Stimulated activated CD8-positive, alpha-beta memory T cell treated with anti-CD3 and anti-CD28 coated beads, Interleukin-2, amount 100 ng/mL, for 48 hours (primary cell): ENCODE data around the gene RIT1.
A peak's percentile ranks its signal among the peaks of the same experiment; 100 is the strongest.

ENCODE experiments used
- DNase-seq, 2 donors: peaks; one replicate each; pipeline ENCODE4 v3.0.0-alpha.2; 2020; ENCODE audit warnings: low read depth in 2 of 2

The RIT1 gene

DNA sequence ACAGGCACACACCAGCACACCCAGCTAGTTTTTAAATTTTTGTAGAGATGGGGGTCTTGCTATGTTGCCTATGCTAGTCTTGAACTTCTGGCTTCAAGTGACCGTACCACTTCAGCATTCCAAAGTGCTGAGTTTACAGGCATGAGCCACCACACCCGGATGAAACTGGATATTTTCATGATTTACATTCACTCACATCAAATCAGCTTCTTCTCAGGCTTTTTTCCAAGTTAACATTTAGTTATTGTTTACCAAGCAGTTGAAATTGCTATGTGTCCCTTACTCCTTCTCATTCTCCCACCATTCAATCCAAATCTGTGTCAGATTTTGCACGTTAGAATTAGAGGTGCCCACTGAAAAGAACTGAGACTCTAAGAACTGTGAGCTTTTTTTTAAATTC is 18.4 kb downstream of the RIT1 start:
- DNase-seq, result no peak

DNA sequence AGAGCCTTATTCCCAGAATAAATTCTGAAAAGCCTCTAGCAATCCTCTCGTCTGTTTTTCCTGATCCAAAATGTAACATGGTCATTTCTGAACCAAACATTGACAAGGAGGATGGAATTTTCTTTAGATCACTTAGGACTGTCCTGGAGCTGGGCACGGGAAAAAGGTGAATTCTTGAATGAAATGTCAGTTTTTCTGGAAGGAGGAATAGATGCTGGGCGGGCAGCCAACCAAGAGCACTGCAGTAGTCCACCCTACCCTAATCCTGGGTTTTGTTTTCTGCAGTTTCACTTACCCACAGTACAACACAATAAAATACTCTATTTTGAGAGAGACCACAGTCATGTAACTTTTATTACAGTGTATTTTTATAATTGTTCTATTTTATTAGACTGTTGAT is 20.9 kb downstream of the RIT1 start:
- DNase-seq, result no peak

DNA sequence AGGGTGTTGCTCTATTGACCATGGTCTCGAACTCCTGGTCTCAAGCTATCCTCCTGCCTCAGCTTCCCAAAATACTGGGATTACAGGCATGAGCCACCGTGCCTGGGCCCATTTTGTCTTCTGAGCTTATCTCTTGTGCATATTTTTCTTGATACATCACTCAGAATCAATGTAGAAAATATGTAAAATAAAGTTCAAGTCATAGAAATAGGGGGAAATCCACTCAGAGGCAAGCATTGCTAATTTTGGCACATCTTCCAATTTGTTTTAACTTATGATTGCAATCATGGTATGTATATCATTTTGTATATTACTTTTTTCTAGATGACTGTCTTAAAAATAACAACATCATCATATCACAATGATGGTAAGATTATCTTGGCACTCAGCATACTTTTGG is 21.6 kb downstream of the RIT1 start:
- no peak for DNase-seq

DNA sequence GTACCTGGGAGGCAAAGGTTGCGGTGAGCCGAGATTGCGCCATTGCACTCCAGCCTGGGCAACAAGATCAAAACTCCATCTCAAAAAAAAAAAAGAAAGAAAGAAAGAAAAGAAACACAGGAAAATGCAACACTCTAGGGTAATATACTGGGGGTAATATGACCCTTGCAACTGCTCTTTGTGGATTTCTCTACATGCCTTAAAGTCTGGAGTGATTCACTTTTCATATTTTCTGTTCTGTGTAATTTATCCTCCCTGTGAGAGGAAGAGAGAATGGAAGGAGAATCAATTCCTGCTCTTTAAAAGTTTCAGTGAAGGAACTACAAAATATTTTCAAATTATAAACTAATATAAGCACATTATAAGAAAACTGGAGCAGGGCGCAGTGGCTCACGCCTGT is 22.7 kb downstream of the RIT1 start:
- no peak for DNase-seq

DNA sequence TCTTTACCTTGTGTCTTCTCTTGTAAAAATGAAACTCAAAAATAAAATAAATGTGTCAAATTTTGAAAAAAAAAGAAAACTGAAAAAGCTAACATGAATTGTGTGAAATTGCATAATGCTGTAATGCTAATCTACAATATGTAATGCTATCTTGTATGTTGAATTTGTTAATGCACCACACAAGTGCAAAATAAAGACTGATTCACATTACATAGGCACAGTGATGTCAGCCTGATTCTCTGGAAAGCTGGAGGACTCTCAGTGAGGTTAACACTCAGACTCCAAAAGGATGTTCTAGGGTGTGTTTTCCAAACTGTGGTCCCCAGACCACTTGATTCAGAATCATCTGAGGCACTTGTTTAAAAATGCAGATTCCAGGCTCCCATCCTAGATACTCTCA is 26.2 kb downstream of the RIT1 start:
- no peak for DNase-seq

DNA sequence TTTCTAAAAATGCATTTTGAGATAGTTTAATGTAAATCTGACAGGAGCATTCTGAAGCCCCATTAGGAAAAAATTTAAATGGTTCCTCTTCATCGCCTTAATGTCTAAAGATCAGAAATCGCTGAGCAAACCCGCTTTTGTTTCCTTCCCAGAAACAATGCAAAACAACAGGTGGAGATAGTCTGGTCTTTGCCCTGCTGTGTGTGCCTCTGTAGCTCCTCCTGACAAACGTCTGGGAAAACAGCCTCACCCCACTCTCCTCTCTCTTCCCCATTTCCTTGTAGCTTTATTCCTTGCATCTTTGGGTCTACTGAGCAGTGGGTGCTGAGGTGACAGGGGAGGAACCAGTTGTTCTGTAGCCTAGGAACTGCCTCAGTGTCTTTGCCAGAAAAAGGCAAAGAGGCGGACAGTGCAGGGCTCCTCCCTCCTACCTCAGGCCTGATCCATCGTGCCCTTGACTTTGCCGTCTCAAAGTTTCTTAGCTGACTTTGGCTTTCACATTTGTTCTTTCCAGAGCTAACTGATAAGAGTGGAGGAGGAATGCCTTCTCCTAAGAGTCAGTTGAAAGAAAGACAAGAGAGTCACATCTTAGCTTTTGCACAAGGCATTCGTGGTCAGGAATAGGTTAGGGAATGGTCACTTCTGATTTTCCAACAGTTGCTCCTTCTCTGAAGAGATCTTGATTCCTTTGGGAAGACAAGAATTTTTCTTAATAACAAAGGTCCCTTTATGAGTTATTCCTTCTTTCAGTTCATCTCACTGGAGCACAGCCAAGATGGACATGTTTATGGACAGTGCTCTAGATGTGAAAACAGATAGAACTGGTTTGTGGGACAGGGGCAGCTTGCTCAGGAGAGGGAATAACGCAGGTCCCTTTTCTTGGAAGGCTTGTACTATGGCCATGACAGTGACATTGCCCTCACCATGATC is 26.9 kb downstream of the RIT1 start:
- no peak for DNase-seq

DNA sequence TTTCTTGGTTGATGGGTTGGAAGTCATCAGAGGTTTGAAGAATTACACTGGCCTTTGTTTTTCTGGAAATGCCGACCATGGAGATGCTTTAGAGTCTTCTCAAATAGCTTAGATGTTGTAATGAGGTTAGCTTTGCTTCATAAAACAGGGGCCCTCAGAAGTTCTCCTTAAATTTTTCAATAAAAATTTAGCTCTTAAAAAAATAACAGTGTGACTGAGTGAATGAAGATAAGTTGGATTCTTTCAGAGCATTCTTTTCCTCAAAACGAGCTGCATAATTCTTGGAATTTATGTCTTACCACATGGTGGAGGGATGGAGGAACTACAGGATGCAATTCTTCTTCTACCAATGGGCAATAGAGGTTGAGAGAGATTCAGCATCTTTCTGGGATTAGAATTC is 28.4 kb downstream of the RIT1 start:
- no peak for DNase-seq

DNA sequence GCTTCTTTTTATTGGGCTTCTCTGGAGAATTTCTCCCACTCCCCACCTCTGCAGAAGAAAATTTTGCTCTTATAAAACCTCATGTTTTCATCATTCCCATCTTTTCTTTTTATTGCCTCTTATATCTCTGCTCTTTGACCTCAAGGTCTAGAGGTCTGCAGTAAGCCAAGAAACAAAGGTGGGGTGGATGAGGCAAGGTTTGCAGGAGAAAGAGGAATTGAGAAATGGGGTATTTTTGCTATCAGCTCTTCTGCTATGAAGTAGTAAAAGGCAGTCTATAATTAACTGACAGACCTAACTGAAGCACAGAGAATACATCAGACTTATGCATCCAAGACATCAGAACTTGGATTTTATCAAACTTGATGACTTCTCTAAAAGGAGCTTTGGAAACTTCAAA is 28.9 kb downstream of the RIT1 start:
- no peak for DNase-seq

DNA sequence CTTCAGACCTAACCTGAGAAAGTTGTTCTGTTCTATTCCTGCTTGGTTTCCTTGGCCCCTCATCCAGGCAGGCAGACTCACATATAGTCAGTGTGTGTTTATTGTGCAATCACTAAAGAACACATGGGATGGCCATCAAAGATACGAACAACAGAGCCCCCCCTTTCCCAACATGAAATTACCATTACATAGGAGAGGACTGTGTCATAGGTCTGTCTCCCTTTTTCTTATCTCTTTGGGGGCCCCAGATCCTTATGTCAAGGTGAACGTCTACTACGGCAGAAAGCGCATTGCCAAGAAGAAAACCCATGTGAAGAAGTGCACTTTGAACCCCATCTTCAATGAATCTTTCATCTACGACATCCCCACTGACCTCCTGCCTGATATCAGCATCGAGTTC is 30.2 kb downstream of the RIT1 start:
- no peak for DNase-seq

DNA sequence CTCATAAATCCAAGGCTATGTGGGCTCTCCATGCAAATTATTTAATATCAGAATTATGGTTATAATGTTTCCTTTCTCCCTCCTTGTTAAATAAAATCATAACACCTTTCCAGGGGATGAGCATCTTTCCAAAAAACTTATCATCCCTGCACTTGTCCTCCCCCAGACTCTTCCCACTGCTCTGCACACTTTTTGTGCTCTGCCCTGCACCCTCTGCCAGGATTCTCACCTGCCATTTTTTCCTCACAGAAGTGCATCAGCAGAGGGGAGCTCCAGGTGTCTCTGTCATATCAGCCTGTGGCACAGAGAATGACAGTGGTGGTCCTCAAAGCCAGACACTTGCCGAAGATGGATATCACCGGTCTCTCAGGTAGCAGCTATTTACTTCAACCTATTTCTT is 30.9 kb downstream of the RIT1 start:
- no peak for DNase-seq

DNA sequence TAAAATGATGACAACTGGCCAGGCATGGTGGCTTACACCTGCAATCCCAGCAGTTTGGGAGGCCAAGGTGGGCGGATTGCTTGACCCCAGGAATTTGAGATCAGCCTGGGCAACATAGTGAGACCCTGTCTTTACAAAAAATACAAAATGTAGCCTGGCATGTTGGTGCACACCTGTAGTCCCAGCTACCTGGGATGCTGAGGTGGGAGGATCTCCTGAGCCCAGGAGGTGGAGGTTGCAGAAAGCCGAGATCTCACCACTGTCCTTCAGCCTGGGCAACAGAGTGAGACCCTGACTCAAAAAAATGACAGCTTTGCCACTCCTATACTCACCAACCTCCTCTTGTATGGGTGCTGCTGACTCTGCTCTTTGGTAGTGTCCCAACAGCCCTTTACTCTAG is 33.2 kb downstream of the RIT1 start:
- no peak for DNase-seq

DNA sequence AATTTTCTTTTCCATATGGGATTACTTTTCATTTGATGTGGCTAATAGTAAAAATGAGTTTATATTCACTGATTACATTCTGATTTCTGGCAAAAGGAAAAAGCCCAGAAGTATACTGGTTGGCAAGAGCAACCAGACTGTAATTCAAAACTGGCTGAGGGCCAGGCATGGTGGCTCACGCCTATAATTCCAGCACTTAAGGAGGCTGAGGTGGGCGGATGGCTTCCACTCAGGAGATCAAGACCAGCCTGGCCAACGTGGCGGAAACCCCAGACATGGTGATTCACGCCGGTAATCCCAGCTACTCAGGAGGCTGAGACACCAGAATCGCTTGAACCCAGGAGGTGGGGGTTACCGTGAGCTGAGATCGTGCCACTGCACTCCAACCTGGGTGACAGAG is 37.3 kb downstream of the RIT1 start:
- no peak for DNase-seq

DNA sequence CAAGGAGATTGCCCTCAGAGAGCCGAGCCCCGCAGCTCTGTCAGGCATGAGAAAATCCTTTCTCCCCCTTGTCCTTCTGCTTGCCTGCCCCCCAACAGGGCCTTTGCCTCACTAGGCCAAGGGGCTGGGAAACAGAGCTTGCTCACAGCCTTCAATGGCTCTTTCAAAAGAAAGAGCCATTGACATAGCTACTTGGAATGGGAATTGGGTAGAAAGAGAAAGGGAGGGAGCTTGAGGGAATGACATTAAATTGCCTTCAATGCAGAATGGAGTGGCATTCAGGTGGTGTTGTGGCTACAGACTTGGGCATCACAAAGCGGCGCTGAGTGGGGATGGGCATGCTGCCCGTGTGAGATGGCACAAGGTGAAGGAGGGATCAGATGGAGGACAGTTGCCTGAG is 38.6 kb downstream of the RIT1 start:
- DNase-seq, result no peak

DNA sequence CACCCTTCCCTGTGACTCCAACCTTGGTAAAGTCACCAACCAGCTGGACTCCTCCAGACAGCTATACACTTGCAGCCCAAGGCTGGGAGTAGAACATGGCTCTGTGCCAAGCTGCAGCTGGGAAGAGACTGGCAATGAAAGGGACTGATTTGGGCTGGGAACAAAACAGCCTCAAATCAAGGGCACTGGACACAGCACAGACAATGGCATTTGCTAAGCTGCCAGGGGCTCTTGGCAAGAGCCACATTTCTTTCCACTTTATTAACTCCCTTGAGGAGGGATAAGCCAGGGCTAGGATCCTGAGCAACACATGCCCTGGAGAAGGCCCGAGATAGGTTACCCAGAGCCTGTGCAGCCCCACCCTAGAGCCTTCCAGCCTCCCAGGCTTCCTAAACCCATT is 39.8 kb downstream of the RIT1 start:
- no peak for DNase-seq

DNA sequence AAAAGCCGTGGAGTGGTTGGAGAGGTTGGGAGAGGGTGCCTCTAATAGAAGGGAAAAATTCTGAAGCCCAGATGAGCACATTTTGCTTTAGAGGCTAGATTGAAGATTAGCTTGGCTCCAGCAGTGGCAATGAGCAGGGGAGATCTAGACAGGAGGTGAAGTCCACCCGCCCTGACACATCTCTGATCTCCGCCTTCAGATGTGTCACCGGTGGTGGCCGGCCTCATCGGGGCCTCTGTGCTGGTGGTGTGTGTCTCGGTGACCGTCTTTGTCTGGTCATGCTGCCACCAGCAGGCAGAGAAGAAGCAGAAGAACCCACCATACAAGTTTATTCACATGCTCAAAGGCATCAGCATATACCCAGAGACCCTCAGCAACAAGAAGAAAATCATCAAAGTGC is 43.4 kb downstream of the RIT1 start:
- DNase-seq, result no peak

DNA sequence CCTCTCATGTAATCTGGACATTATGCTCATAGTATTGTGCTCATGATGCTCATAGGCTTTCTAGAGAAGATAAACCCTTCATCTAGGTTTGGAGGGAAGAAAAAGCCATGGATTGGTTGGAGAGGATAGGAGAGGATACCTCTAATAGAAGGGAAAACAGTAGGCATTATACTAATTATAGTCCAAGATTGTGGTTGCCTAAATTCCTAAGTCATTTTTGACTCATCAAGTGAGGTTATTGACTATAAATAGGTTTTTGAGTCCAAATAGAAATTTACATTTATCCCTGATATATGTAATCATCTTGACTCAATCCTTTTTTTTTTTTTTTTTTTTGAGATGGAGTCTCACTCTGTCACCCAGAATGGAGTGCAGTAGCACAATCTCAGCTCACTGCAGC is 46.8 kb downstream of the RIT1 start:
- DNase-seq, result no peak

DNA sequence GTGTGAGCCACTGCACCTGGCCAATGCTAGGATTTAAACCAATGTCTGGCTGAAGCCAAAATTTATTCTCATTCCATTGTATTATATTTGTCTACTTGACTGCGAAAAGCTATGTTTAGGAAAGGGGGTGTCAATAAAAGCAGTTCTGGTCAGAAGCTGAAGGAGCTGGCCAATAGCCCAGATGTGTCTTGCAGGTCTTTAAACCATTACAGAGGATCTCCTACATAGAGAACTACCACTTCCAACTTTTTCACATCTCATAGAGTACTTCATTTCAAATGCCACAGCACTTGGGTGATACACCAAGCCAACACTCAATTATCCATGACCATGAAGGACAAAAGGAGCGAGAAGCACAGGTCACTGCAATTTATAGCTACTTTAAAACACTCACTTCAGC is 49.3 kb downstream of the RIT1 start:
- no peak for DNase-seq

DNA sequence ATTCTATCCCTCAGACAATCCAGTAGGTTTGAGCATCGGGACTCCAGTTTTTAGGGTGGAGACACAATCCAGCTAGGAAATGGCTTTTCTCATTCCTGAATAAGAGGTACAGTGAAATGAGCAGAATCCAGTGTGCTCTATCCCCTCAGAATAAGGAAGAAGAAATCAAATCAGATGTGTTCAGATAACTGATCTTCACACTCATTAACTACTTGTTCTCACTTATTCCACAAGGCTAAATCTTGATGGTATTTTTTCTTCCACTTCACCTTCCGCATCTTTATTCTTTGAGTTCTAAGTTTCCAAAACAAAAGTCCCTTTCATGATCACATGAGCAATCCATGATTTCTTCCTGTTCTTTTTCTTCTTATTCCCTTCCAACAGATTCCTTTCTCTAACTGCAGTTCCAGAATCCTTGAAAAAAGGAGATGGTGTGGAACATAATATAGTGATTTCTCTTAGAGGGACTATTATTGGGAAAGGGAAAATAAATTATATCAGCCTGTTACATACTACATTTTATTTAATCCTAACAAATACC is 50.1 kb downstream of the RIT1 start:
- DNase-seq, result no peak

DNA sequence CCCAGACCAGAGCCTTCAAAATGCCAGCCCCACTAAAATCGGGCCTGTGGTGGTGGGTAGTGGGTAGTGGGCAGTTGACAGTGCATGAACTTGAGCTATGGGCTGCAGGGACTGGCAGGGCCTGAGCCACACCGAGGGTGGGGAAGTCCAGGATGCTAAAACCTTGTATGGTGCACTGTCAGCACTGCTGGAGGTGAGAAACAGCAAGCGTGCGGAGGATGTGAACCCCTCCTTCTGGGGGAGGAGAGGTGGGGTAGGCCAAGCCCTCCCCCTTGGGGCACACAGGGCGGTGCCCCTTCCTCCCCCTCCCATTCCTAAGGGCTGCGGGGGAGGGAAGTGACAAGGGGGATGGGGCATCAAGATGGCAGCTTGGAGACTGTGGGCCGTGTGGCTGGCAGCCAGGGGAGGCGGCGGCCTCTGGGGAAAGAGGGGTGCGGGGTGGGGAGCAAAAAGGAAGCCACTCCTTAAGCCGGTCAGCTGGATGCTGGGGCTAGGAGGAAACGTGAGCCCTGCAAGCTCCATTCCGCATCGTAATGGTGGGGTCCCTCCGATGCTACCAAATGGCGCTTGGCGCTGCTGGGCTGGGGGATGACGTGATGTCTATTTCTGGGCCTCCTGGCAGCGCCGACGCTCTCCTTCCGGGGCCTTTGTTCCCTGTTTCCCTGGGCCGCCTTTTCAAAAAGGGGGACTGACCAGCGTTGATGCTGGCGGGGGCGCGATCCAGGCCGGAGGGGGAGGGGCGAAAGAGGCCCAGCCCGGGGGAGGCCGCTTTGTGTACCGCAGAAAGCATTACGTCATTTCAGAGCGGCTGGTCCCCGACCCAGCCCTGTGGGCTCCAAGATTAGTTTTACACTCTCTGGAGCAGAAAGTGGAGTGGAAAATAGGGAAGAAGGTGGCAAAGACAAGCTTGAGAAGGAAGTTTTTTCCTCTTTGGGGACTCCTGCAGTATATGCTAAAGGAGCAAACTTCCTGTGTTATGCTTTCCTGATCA is 51.0 kb downstream of the RIT1 start:
- peak; percentile 59 to 60 for DNase-seq

DNA sequence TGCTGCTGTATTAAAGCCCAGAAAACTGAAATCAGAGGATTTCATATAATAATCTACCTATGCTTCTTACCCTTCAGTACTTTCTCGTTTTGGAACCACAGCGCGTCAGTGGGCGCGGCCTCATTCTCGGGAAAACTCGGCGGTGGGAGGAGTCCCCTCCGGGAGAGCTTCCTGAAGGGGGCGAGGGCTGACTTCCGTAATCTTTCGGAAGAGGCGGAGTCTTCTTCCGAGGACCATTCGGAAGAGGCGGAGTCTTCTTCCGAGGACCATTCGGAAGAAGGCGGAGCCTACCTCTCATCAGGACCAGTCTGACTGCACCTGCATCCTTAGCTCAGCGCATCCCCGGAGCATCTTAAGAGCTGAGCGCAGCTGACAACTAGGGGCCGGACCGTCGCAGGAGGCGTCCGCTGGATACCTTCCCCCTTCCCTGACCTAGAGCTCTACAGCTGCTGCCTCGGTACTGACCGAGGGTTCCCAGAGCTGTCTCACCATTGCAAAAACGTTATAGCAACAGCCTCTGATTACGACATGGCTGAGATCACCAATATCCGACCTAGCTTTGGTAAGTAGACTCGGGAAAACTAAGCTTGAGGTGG is 51.8 kb downstream of the RIT1 start, which contains the start of gene SYT11:
SYT11 (plus strand) TSS at position 334 of the 596 bp plus-strand sequence; CDS start at position 529, 195 bp downstream.
- DNase-seq, result peak; percentile 91 to 97

DNA sequence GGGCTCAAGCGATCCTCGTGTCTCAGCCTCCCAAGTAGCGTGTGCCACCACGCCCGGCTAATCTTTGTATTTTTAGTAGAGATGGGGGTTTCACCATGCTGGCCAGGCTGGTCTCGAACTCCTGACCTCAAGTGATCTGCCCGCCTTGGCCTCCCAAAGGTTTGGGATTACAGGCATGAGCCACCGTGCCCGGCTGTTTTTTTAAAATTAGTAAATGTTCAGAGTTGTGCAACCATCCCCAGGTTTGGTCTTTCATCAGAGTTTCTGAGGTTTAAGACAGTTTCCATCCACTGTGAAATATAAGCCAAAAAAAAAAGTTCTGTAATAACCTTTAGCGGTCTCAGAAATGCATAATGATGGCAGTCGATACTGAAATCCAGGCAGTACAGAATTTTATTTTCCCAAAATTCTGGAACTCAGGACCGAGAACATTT is 52.3 kb downstream of the RIT1 start:
- DNase-seq, result peak in 1 of 2 donors; percentile 23
